Nephron progenitor cell (in vitro differentiated cells): ENCODE data around the gene LRRC55.

Experiments used
- DNase-seq: peaks from one replicate; pipeline ENCODE4 v3.0.0; 2021
- H3K27ac Mint-ChIP-seq: 2 replicates; pipeline ENCODE4 v1.8.0; 2021; ENCODE audit warnings: mild to moderate bottlenecking, moderate library complexity, mixed read lengths
- H3K27me3 Mint-ChIP-seq: 2 replicates; pipeline ENCODE4 v1.8.0; 2021; ENCODE audit warnings: mild to moderate bottlenecking, low read depth, mixed read lengths; ENCODE audit not compliant: poor library complexity
- H3K36me3 Mint-ChIP-seq: 2 replicates; pipeline ENCODE4 v1.8.0; 2021; ENCODE audit warnings: low read depth, mixed read lengths
- H3K4me1 Mint-ChIP-seq: 2 replicates; pipeline ENCODE4 v1.8.0; 2021; ENCODE audit warnings: mixed read lengths
- H3K4me3 Mint-ChIP-seq: 2 replicates; pipeline ENCODE4 v1.8.0; 2021; ENCODE audit warnings: mild to moderate bottlenecking, moderate library complexity, mixed read lengths
- H3K9me3 Mint-ChIP-seq: 2 replicates; pipeline ENCODE4 v1.8.0; 2021; ENCODE audit warnings: mild to moderate bottlenecking, moderate library complexity, mixed read lengths
- CTCF ChIP-seq: fragments of 200-600 bp; sonication (generic); IDR thresholded peaks from 2 replicates; pipeline ENCODE4 v1.5.0; 2021; ENCODE audit warnings: antibody characterized with exemption

LRRC55 gene

GRCh38 chr11:57230316-57230715 is 48.6 kb downstream of the LRRC55 start:
- H3K4me1 Mint-ChIP-seq = peaks cover 54% of the 10 kb centered on the region
- TF ChIP-seq CTCF = no peak
- H3K4me3 Mint-ChIP-seq = no peak overlapping the region
- DNase-seq = no peak
- no peaks in the 10 kb centered on the region for H3K36me3 Mint-ChIP-seq
- no peaks in the 10 kb centered on the region for H3K27me3 Mint-ChIP-seq
- H3K9me3 Mint-ChIP-seq = peaks cover 3% of the 10 kb centered on the region
- H3K27ac Mint-ChIP-seq = no peak overlapping the region

GRCh38 chr11:57230791-57231538 is 49.2 kb downstream of the LRRC55 start:
- no peaks in the 10 kb centered on the region for H3K27me3 Mint-ChIP-seq
- H3K4me1 Mint-ChIP-seq = peaks cover 60% of the 10 kb centered on the region

GRCh38 chr11:57231539-57232253 is 49.9 kb downstream of the LRRC55 start:
- TF ChIP-seq CTCF = no peak
- H3K9me3 Mint-ChIP-seq = no peaks in the 10 kb centered on the region

More at GRCh38 chr11:57230791-57231538, 49.2 kb downstream of the LRRC55 start:
- no peak for TF ChIP-seq CTCF
- no peak for DNase-seq
- Mint-ChIP-seq H3K36me3 (no peaks in the 10 kb centered on the region), H3K27ac (peak overlapping the region; percentile 54), H3K4me3 (peak overlapping the region; percentile 15), H3K9me3 (no peaks in the 10 kb centered on the region)

GRCh38 chr11:57233702-57234101 is 51.9 kb downstream of the LRRC55 start:
- H3K4me3 Mint-ChIP-seq = peak overlapping the region; percentile 53
- no peaks in the 10 kb centered on the region for H3K36me3 Mint-ChIP-seq
- H3K4me1 Mint-ChIP-seq = peaks cover 88% of the 10 kb centered on the region
- H3K27me3 Mint-ChIP-seq = peaks cover 3% of the 10 kb centered on the region
- H3K27ac Mint-ChIP-seq = no peak overlapping the region
- DNase-seq = no peak
- no peak for TF ChIP-seq CTCF
- H3K9me3 Mint-ChIP-seq = no peaks in the 10 kb centered on the region

More at GRCh38 chr11:57231539-57232253, 49.9 kb downstream of the LRRC55 start:
- no peak for DNase-seq
- peak overlapping the region; percentile 7 for H3K4me3 Mint-ChIP-seq
- H3K27ac Mint-ChIP-seq = peak overlapping the region; percentile 87
- H3K27me3 Mint-ChIP-seq = no peaks in the 10 kb centered on the region
- peaks cover 68% of the 10 kb centered on the region for H3K4me1 Mint-ChIP-seq
- H3K36me3 Mint-ChIP-seq = no peaks in the 10 kb centered on the region

GRCh38 chr11:57235761-57236703 is 54.3 kb downstream of the LRRC55 start:
- DNase-seq = no peak
- Mint-ChIP-seq H3K27me3 (peaks cover 3% of the 10 kb centered on the region), H3K4me1 (peaks cover 97% of the 10 kb centered on the region), H3K4me3 (peak overlapping the region; percentile 76), H3K9me3 (no peaks in the 10 kb centered on the region), H3K36me3 (no peaks in the 10 kb centered on the region), H3K27ac (peak overlapping the region; percentile 89)
- no peak for TF ChIP-seq CTCF
